ENCODE results near the gene MATN3.
"Not testable (repeated sequence)": the region's sequence is repeated elsewhere in the genome, so short reads cannot be mapped to it uniquely, and the experiment has no call there.

The MATN3 gene

DNA sequence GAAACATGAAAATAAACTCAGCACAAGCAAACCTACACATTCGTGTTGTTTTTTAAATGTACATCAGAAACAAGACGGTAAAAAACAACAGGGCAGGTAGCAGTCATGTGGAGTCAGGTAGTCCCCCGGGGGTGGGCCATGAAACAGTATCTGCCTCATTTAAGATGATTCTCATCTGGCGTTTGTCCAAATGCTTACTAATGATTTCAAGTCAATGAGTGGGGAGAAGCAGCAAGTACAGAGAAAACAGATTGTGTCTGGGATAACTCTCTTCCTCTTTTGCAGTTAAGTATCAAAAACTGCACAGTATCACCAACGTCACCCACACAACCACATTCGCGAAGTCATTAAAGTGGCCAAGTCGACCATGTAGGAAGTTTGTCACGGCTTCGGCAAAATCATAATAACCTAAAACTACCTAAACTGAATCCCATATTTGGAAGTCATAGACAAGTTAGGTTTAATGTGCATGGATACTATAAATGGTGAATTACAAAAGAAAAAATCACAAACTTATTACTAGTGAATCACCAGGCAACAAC, 37.7 kb upstream of the MATN3 start:
- Histone ChIP-seq H3K9me3 (ENCODE audit: control insufficient read depth, insufficient read depth, low read length) (no peaks in the 10 kb centered on the region), H3K9ac (ENCODE audit: low read depth, low read length) (peak overlapping the region; percentile 28), H3K4me1 (ENCODE audit: control insufficient read depth, insufficient read depth, low read length) (peaks cover 16% of the 10 kb centered on the region), H3K27me3 (ENCODE audit: control insufficient read depth, insufficient read depth, low read length) (no peaks in the 10 kb centered on the region), H3K36me3 (ENCODE audit: control insufficient read depth, insufficient read depth, low read length) (no peaks in the 10 kb centered on the region), H3K4me3 (ENCODE audit: low read depth, low read length) (peak overlapping the region; percentile 99)

DNA sequence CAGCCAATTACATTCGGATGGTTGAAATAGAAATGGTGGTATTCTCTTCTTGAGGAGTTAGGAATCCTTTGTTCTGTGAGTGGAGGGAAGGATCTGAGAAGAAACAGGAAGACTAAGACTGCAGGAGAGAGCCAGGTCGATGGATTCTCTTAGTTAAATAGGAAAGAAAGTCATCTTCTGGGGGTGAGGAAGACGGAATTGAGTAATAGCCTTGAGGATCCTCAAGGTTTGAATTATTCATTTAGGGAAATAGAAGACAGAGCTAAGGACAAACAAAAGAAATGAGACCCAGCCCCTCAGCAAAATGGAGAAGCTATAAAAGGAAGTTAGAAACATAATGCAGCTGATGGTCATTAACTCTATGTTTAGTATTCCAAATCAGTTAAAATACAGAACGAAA, 37.2 kb upstream of the MATN3 start:
- peak overlapping the region; percentile 28 for H3K9ac ChIP-seq (ENCODE audit: low read depth, low read length)
- peak overlapping the region; percentile 99 for H3K4me3 ChIP-seq (ENCODE audit: low read depth, low read length)
- H3K4me1 ChIP-seq (ENCODE audit: control insufficient read depth, insufficient read depth, low read length) = peaks cover 16% of the 10 kb centered on the region

DNA sequence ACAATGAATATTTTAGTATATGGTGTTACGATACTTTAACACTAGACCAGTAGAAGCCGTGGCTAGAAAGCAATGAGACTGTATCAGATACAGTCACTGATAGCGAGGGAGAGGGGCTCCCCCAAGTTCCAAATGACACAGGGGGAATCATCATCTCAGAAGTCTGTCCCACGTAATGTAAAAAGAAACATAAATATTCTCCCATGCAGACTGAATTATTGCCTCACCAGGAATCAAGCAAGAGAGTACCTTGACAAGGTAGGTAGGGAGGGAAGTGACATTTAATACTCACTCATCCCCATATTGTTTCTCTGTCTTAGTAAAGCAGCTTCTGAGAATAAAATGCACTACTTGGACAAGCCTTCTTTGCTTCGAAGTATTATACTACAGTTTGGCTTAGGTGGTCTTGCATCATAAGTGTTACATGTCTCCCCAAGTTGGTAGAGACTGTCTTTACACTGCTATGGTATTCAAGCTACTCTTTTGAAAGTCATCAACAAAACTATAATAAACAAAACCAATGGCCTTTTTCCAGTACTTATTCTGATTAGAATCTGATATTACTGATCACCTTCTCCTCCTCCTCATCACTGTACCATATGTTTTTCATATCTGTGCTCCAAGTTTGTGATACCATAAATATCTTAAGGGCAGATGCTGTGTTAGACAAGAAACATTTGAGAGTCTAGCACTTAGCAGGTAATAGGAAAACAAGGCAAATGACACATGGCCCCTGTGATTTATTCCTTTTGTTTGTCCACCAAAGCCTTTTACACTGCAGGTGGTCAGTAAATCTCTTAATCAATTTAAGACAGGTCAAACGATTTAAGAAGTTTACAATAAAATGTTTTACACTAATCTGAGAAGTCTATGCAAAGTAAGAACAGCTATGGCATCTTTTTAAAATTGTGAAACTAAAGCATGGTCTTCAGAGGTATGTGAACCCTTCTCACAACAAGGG, 36.3 kb upstream of the MATN3 start:
- Histone ChIP-seq H3K9ac (ENCODE audit: low read depth, low read length) (peak overlapping the region; percentile 2), H3K27me3 (ENCODE audit: control insufficient read depth, insufficient read depth, low read length) (no peaks in the 10 kb centered on the region), H3K36me3 (ENCODE audit: control insufficient read depth, insufficient read depth, low read length) (no peaks in the 10 kb centered on the region), H3K4me3 (ENCODE audit: low read depth, low read length) (peak overlapping the region; percentile 99), H3K9me3 (ENCODE audit: control insufficient read depth, insufficient read depth, low read length) (no peaks in the 10 kb centered on the region), H3K4me1 (ENCODE audit: control insufficient read depth, insufficient read depth, low read length) (peaks cover 16% of the 10 kb centered on the region)

More for the DNA sequence above, 37.2 kb upstream of the MATN3 start:
- H3K9me3 ChIP-seq (ENCODE audit: control insufficient read depth, insufficient read depth, low read length) = no peaks in the 10 kb centered on the region
- H3K27me3 ChIP-seq (ENCODE audit: control insufficient read depth, insufficient read depth, low read length) = no peaks in the 10 kb centered on the region
- H3K36me3 ChIP-seq (ENCODE audit: control insufficient read depth, insufficient read depth, low read length) = no peaks in the 10 kb centered on the region

DNA sequence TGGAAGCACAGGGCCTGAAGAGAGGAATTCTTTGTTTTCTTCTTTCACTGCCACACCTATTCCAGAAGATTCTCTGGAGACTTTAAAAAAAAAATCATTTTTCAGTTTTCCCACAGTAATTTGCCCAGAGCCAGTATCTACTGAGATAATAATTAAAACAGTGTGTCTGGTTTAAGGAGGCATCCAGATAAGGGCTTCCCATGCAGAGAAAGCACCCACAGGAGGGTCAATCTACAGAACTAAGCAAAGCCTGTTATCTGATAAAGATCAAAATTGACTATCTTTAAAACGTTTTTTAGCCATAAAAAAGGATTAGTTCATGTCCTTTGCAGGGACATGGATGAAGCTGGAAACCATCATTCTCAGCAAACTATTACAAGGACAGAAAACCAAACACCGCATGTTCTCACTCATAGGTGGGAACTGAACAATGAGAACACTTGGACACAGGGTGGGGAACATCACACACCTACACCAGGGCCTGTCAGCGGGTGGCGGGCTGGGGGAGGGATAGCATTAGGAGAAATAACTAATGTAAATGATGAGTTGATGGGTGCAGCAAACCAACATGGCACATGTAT, 33.3 kb upstream of the MATN3 start:
- H3K9me3 ChIP-seq (ENCODE audit: control insufficient read depth, insufficient read depth, low read length); H3K36me3 ChIP-seq (ENCODE audit: control insufficient read depth, insufficient read depth, low read length); H3K4me3 ChIP-seq (ENCODE audit: low read depth, low read length); H3K9ac ChIP-seq (ENCODE audit: low read depth, low read length); H3K27me3 ChIP-seq (ENCODE audit: control insufficient read depth, insufficient read depth, low read length): not testable (repeated sequence)
- H3K4me1 ChIP-seq (ENCODE audit: control insufficient read depth, insufficient read depth, low read length) = peaks cover 13% of the 10 kb centered on the region

DNA sequence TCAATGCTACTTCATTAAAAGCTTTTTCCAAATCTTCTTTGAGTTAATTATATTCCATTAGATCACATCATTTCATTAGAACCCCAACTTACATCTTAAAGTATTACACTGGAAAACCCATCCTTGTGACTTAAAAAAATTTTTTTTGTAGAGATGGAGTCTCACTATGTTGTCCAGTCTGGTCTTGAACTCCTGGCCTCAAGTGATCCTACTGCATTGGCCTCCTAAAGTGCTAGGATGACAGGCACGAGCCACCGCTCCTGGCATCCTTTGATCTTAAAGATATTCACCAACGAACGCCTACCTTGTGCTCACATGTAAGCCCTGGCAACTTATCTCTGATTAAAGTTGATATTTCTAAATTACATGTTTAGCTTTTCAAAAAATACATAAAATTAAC, 32.3 kb upstream of the MATN3 start:
- Histone ChIP-seq H3K4me3 (ENCODE audit: low read depth, low read length) (no peak overlapping the region), H3K36me3 (ENCODE audit: control insufficient read depth, insufficient read depth, low read length) (peaks cover 11% of the 10 kb centered on the region), H3K9me3 (ENCODE audit: control insufficient read depth, insufficient read depth, low read length) (no peaks in the 10 kb centered on the region), H3K4me1 (ENCODE audit: control insufficient read depth, insufficient read depth, low read length) (peaks cover 13% of the 10 kb centered on the region), H3K9ac (ENCODE audit: low read depth, low read length) (no peak overlapping the region), H3K27me3 (ENCODE audit: control insufficient read depth, insufficient read depth, low read length) (no peaks in the 10 kb centered on the region)

DNA sequence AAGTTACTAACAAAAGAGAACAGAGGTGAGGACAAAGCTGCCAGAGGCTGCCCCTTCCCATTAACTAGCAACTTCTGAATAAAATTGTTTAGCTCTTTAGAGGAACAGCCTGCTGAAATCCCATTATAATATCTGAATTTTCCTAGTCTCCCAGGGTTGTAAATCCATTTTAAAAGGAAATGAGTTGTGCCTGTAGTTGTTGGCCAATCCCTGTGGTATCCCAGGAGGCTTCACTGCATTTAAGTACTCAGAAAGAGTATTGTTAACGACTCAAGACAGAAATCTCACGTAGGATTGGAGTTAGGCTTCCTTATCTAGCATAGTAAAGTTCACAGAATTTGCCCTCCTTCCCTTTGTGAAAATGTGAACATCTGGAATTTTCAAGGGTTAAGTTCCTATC, 30.1 kb upstream of the MATN3 start:
- H3K27me3 ChIP-seq (ENCODE audit: control insufficient read depth, insufficient read depth, low read length) = no peaks in the 10 kb centered on the region
- H3K9me3 ChIP-seq (ENCODE audit: control insufficient read depth, insufficient read depth, low read length) = no peaks in the 10 kb centered on the region
- peak overlapping the region; percentile 12 for H3K9ac ChIP-seq (ENCODE audit: low read depth, low read length)
- peaks cover 13% of the 10 kb centered on the region for H3K36me3 ChIP-seq (ENCODE audit: control insufficient read depth, insufficient read depth, low read length)
- H3K4me3 ChIP-seq (ENCODE audit: low read depth, low read length) = no peak overlapping the region
- H3K4me1 ChIP-seq (ENCODE audit: control insufficient read depth, insufficient read depth, low read length) = no peaks in the 10 kb centered on the region

DNA sequence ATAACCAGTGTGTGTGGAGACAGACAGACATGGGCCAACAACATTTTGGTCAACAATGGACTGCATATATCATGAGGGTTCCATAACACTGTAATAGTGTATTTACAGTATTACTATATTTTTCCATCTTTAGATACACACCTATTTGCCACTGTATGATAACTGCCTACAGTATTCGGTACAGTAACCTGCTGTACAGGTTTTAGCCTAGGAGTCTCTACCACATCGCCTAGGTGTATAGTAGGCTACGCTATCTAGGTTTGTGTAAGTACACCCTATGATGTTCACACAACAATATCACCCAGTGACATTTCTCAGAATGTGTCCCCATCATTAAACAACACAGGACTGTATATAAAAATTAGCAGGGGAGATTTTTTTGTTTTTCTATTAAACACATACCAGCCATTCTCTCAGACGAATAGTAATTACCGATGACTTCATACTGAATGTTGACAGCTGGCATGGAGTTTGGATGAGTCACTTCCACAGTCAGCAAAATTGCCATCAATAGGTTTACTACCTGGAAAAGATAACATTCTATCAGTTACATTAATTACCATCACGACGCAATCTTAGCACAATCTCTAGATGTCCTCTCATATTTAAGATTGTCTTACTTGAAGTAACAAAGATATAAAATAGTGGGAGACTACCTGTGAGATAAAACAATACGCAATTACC, 28.2 kb upstream of the MATN3 start:
- H3K9me3 ChIP-seq (ENCODE audit: control insufficient read depth, insufficient read depth, low read length) = no peaks in the 10 kb centered on the region
- no peak overlapping the region for H3K4me3 ChIP-seq (ENCODE audit: low read depth, low read length)
- H3K36me3 ChIP-seq (ENCODE audit: control insufficient read depth, insufficient read depth, low read length) = peaks cover 19% of the 10 kb centered on the region
- no peak overlapping the region for H3K9ac ChIP-seq (ENCODE audit: low read depth, low read length)
- H3K4me1 ChIP-seq (ENCODE audit: control insufficient read depth, insufficient read depth, low read length) = no peaks in the 10 kb centered on the region
- H3K27me3 ChIP-seq (ENCODE audit: control insufficient read depth, insufficient read depth, low read length) = no peaks in the 10 kb centered on the region

DNA sequence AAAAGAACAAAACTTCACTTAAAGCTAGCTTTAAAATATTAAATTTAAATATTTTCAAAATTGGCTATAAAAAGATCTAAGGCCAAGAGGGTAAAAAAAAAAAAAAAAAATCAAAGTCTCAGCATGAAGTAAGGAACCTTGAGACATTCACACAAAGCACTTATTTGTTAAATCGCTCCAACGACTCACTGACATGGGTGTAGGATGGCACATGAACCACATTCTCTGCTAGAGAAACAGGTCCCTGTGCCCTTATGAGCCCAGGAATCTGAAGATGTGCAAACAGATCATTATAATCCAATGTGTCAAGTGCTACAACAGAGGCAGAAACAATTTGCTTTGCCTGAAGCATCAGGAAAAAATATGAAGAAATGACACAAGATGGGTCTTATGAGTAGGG, 25.2 kb upstream of the MATN3 start:
- H3K9ac ChIP-seq (ENCODE audit: low read depth, low read length) = no peak overlapping the region

DNA sequence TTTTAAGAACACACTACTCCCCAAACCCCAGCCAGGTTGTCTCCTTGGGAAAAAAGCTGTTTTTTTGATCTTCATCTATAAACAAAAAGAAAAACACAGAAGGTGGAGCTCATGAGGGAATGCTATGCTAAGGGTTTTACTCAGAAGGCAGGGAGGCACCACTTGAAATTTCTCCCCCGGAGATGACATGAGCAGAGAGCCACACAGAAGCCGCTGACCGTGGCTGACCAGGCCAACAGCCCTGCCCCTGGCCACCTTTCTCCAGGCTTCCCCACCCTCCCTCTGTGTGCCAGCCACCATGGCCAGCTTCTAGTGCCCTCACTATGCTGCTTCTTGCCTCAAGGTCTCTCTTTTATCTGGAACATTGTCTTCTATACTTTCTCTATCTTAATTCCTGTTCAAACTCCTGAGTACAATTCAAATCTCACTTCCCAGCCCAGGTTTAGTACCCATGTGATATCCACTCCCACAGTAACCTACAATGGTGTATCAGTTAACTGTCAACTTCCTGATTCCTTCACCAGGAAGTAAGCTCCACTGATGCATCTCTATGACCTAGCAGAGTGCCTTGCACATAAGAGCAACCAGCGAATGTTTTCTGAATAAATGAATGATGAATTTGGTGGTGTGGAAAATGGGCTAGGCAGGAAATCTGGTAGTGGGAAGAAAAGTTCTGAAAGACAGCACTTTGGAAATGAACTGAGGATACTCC, 23.6 kb upstream of the MATN3 start:
- Histone ChIP-seq H3K9me3 (ENCODE audit: control insufficient read depth, insufficient read depth, low read length) (no peaks in the 10 kb centered on the region), H3K36me3 (ENCODE audit: control insufficient read depth, insufficient read depth, low read length) (peaks cover 36% of the 10 kb centered on the region), H3K27me3 (ENCODE audit: control insufficient read depth, insufficient read depth, low read length) (no peaks in the 10 kb centered on the region), H3K9ac (ENCODE audit: low read depth, low read length) (no peak overlapping the region), H3K4me3 (ENCODE audit: low read depth, low read length) (no peak overlapping the region), H3K4me1 (ENCODE audit: control insufficient read depth, insufficient read depth, low read length) (no peaks in the 10 kb centered on the region)

More for the DNA sequence above, 25.2 kb upstream of the MATN3 start:
- peaks cover 33% of the 10 kb centered on the region for H3K36me3 ChIP-seq (ENCODE audit: control insufficient read depth, insufficient read depth, low read length)
- no peaks in the 10 kb centered on the region for H3K4me1 ChIP-seq (ENCODE audit: control insufficient read depth, insufficient read depth, low read length)
- H3K9me3 ChIP-seq (ENCODE audit: control insufficient read depth, insufficient read depth, low read length) = no peaks in the 10 kb centered on the region
- H3K27me3 ChIP-seq (ENCODE audit: control insufficient read depth, insufficient read depth, low read length) = no peaks in the 10 kb centered on the region
- H3K4me3 ChIP-seq (ENCODE audit: low read depth, low read length) = no peak overlapping the region

DNA sequence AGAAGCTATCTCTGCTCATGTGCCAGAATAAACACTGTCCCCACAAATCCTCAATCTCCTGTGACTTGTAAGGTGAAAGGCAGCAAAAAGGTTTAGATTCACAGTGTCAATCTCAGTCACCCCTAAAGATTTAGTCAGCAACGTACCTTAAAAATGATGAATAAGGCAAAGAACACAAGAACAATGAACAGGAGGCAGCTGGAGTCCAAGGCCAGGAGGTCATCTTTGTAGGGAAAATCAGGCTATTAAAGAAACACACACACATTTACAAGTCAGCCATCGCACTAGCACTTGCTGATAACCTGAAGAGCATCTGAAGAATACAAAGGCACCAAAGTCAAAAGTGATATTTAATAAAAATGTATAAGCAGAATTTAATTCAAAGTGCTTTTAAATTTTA, 22.4 kb upstream of the MATN3 start:
- no peak overlapping the region for H3K4me3 ChIP-seq (ENCODE audit: low read depth, low read length)
- H3K4me1 ChIP-seq (ENCODE audit: control insufficient read depth, insufficient read depth, low read length) = no peaks in the 10 kb centered on the region
- H3K36me3 ChIP-seq (ENCODE audit: control insufficient read depth, insufficient read depth, low read length) = peaks cover 25% of the 10 kb centered on the region
- no peak overlapping the region for H3K9ac ChIP-seq (ENCODE audit: low read depth, low read length)
- H3K9me3 ChIP-seq (ENCODE audit: control insufficient read depth, insufficient read depth, low read length) = no peaks in the 10 kb centered on the region
- H3K27me3 ChIP-seq (ENCODE audit: control insufficient read depth, insufficient read depth, low read length) = no peaks in the 10 kb centered on the region

DNA sequence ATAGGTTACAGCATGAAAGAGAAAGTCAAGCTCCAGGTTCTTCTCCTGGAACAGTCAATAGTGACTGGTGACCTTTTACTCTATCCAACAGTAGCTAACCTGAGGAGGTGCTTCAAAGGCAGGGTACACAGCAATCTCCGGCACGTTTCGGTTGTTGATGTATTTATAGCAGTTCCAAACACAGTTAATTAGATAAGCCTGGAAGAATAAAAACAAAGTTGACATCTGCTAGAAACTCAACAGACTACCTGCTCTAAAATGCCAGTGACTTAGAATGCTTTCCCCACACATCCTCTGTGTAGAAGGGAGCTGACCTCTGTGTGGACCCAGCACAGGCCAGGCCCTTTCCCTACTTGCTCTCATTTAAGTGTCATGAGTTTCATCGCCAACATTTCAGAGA, 21.8 kb upstream of the MATN3 start:
- Histone ChIP-seq H3K27me3 (ENCODE audit: control insufficient read depth, insufficient read depth, low read length) (no peaks in the 10 kb centered on the region), H3K36me3 (ENCODE audit: control insufficient read depth, insufficient read depth, low read length) (peaks cover 24% of the 10 kb centered on the region), H3K9me3 (ENCODE audit: control insufficient read depth, insufficient read depth, low read length) (no peaks in the 10 kb centered on the region), H3K4me1 (ENCODE audit: control insufficient read depth, insufficient read depth, low read length) (no peaks in the 10 kb centered on the region), H3K4me3 (ENCODE audit: low read depth, low read length) (no peak overlapping the region), H3K9ac (ENCODE audit: low read depth, low read length) (no peak overlapping the region)
